ENCODE data around the gene VTI1A.

The VTI1A gene

GRCh38 chr10:112819231-112819630 is 372.2 kb downstream of the VTI1A start:
- Histone ChIP-seq H3K4me3 (no peak overlapping the region), H3K27ac (no peak overlapping the region), H3K36me3 (ENCODE audit: insufficient read depth, low read length) (no peaks in the 10 kb centered on the region), H3K9me3 (ENCODE audit: low read depth, low read length) (no peaks in the 10 kb centered on the region), H3K9ac (ENCODE audit: insufficient read length) (no peak overlapping the region)
- no peak for DNase-seq (ENCODE audit: low read depth, low spot score)
- TF ChIP-seq FOXP2 (optimal IDR thresholded peaks at IDR 0.05; ENCODE audit: control extremely low read depth, extremely low read length, insufficient read depth), result no peak
- no peak for TF ChIP-seq EZH2 (IDR thresholded peaks at IDR 0.05)
- TF ChIP-seq POLR2AphosphoS5 (IDR thresholded peaks at IDR 0.05; ENCODE audit: borderline replicate concordance, low read depth, low read length), result no peak

GRCh38 chr10:112820320-112820719 is 373.3 kb downstream of the VTI1A start:
- no peak for DNase-seq (ENCODE audit: low read depth, low spot score)
- Histone ChIP-seq H3K4me3 (no peak overlapping the region), H3K36me3 (ENCODE audit: insufficient read depth, low read length) (no peaks in the 10 kb centered on the region), H3K27ac (no peak overlapping the region), H3K9ac (ENCODE audit: insufficient read length) (no peak overlapping the region), H3K9me3 (ENCODE audit: low read depth, low read length) (no peaks in the 10 kb centered on the region)
- no peak for TF ChIP-seq POLR2AphosphoS5 (IDR thresholded peaks at IDR 0.05; ENCODE audit: borderline replicate concordance, low read depth, low read length)
- TF ChIP-seq FOXP2 (optimal IDR thresholded peaks at IDR 0.05; ENCODE audit: control extremely low read depth, extremely low read length, insufficient read depth), result no peak

- TF ChIP-seq FOXP2 (optimal IDR thresholded peaks at IDR 0.05; ENCODE audit: control extremely low read depth, extremely low read length, insufficient read depth), result no peak
- TF ChIP-seq POLR2AphosphoS5 (IDR thresholded peaks at IDR 0.05; ENCODE audit: borderline replicate concordance, low read depth, low read length), result no peak
- no peak for TF ChIP-seq EZH2 (IDR thresholded peaks at IDR 0.05)
- H3K9ac ChIP-seq (ENCODE audit: insufficient read length), result no peak overlapping the region
These were observed 374.0 kb downstream of the VTI1A start for GRCh38 chr10:112821038-112821437.

GRCh38 chr10:112821663-112822062 is 374.6 kb downstream of the VTI1A start:
- Histone ChIP-seq H3K9me3 (ENCODE audit: low read depth, low read length) (no peaks in the 10 kb centered on the region), H3K9ac (ENCODE audit: insufficient read length) (no peak overlapping the region), H3K36me3 (ENCODE audit: insufficient read depth, low read length) (no peaks in the 10 kb centered on the region), H3K4me3 (no peak overlapping the region), H3K27ac (no peak overlapping the region)
- TF ChIP-seq FOXP2 (optimal IDR thresholded peaks at IDR 0.05; ENCODE audit: control extremely low read depth, extremely low read length, insufficient read depth) (no peak), EZH2 (IDR thresholded peaks at IDR 0.05) (no peak), POLR2AphosphoS5 (IDR thresholded peaks at IDR 0.05; ENCODE audit: borderline replicate concordance, low read depth, low read length) (no peak)
- no peak for DNase-seq (ENCODE audit: low read depth, low spot score)

More at GRCh38 chr10:112821038-112821437, 374.0 kb downstream of the VTI1A start:
- DNase-seq (ENCODE audit: low read depth, low spot score), result no peak
- no peak overlapping the region for H3K27ac ChIP-seq
- H3K36me3 ChIP-seq (ENCODE audit: insufficient read depth, low read length), result no peaks in the 10 kb centered on the region
- no peaks in the 10 kb centered on the region for H3K9me3 ChIP-seq (ENCODE audit: low read depth, low read length)
- no peak overlapping the region for H3K4me3 ChIP-seq

- no peaks in the 10 kb centered on the region for H3K9me3 ChIP-seq (ENCODE audit: low read depth, low read length)
- DNase-seq (ENCODE audit: low read depth, low spot score), result no peak
- TF ChIP-seq POLR2AphosphoS5 (IDR thresholded peaks at IDR 0.05; ENCODE audit: borderline replicate concordance, low read depth, low read length), result no peak
- TF ChIP-seq FOXP2 (optimal IDR thresholded peaks at IDR 0.05; ENCODE audit: control extremely low read depth, extremely low read length, insufficient read depth), result no peak
- no peak for TF ChIP-seq EZH2 (IDR thresholded peaks at IDR 0.05)
These were observed 376.0 kb downstream of the VTI1A start for GRCh38 chr10:112823007-112823406.

GRCh38 chr10:112823604-112824003 is 376.6 kb downstream of the VTI1A start:
- DNase-seq (ENCODE audit: low read depth, low spot score), result no peak
- Histone ChIP-seq H3K9me3 (ENCODE audit: low read depth, low read length) (no peaks in the 10 kb centered on the region), H3K9ac (ENCODE audit: insufficient read length) (no peak overlapping the region), H3K27ac (no peak overlapping the region), H3K4me3 (no peak overlapping the region), H3K36me3 (ENCODE audit: insufficient read depth, low read length) (no peaks in the 10 kb centered on the region)
- TF ChIP-seq FOXP2 (optimal IDR thresholded peaks at IDR 0.05; ENCODE audit: control extremely low read depth, extremely low read length, insufficient read depth) (no peak), POLR2AphosphoS5 (IDR thresholded peaks at IDR 0.05; ENCODE audit: borderline replicate concordance, low read depth, low read length) (no peak), EZH2 (IDR thresholded peaks at IDR 0.05) (no peak)

More at GRCh38 chr10:112823007-112823406, 376.0 kb downstream of the VTI1A start:
- Histone ChIP-seq H3K9ac (ENCODE audit: insufficient read length) (no peak overlapping the region), H3K4me3 (no peak overlapping the region), H3K36me3 (ENCODE audit: insufficient read depth, low read length) (no peaks in the 10 kb centered on the region), H3K27ac (no peak overlapping the region)

GRCh38 chr10:112826018-112826697 is 379.1 kb downstream of the VTI1A start:
- no peak overlapping the region for H3K27ac ChIP-seq
- H3K9ac ChIP-seq (ENCODE audit: insufficient read length), result no peak overlapping the region
- no peaks in the 10 kb centered on the region for H3K36me3 ChIP-seq (ENCODE audit: insufficient read depth, low read length)
- TF ChIP-seq EZH2 (IDR thresholded peaks at IDR 0.05) (no peak), POLR2AphosphoS5 (IDR thresholded peaks at IDR 0.05; ENCODE audit: borderline replicate concordance, low read depth, low read length) (no peak), FOXP2 (optimal IDR thresholded peaks at IDR 0.05; ENCODE audit: control extremely low read depth, extremely low read length, insufficient read depth) (no peak)
- H3K4me3 ChIP-seq, result no peak overlapping the region
- DNase-seq (ENCODE audit: low read depth, low spot score), result no peak
- H3K9me3 ChIP-seq (ENCODE audit: low read depth, low read length), result no peaks in the 10 kb centered on the region

- H3K27ac ChIP-seq, result no peak overlapping the region
- DNase-seq (ENCODE audit: low read depth, low spot score), result no peak
- no peak overlapping the region for H3K9ac ChIP-seq (ENCODE audit: insufficient read length)
- TF ChIP-seq POLR2AphosphoS5 (IDR thresholded peaks at IDR 0.05; ENCODE audit: borderline replicate concordance, low read depth, low read length) (no peak), FOXP2 (optimal IDR thresholded peaks at IDR 0.05; ENCODE audit: control extremely low read depth, extremely low read length, insufficient read depth) (no peak), EZH2 (IDR thresholded peaks at IDR 0.05) (no peak)
- H3K9me3 ChIP-seq (ENCODE audit: low read depth, low read length), result no peaks in the 10 kb centered on the region
- H3K4me3 ChIP-seq, result no peak overlapping the region
- H3K36me3 ChIP-seq (ENCODE audit: insufficient read depth, low read length), result no peaks in the 10 kb centered on the region
These were observed 380.1 kb downstream of the VTI1A start for GRCh38 chr10:112827086-112827485.

GRCh38 chr10:112827951-112828350 is 380.9 kb downstream of the VTI1A start:
- Histone ChIP-seq H3K36me3 (ENCODE audit: insufficient read depth, low read length) (no peaks in the 10 kb centered on the region), H3K9me3 (ENCODE audit: low read depth, low read length) (no peaks in the 10 kb centered on the region), H3K9ac (ENCODE audit: insufficient read length) (no peak overlapping the region), H3K4me3 (no peak overlapping the region), H3K27ac (no peak overlapping the region)
- no peak for DNase-seq (ENCODE audit: low read depth, low spot score)
- no peak for TF ChIP-seq POLR2AphosphoS5 (IDR thresholded peaks at IDR 0.05; ENCODE audit: borderline replicate concordance, low read depth, low read length)
- no peak for TF ChIP-seq EZH2 (IDR thresholded peaks at IDR 0.05)
- no peak for TF ChIP-seq FOXP2 (optimal IDR thresholded peaks at IDR 0.05; ENCODE audit: control extremely low read depth, extremely low read length, insufficient read depth)

Data from SK-N-MC (cell line).